ENCODE results near the gene KLRC4.
"Not testable (repeated sequence)": the region's sequence is repeated elsewhere in the genome, so short reads cannot be mapped to it uniquely, and the experiment has no call there.

- not testable (repeated sequence) for TF ChIP-seq POLR2A (IDR thresholded peaks at IDR 0.05; ENCODE audit: low read depth, low read length); CTCF (IDR thresholded peaks at IDR 0.05; ENCODE audit: extremely low read depth in 1 of 2, insufficient read depth in 1 of 2, low read depth in 1 of 2, low read length in 2 of 2); POLR2AphosphoS5 (IDR thresholded peaks at IDR 0.05; ENCODE audit: insufficient read depth, low read depth, low read length); EZH2 (IDR thresholded peaks at IDR 0.05; ENCODE audit: borderline replicate concordance, low read depth, low read length, severe bottlenecking); MAX (IDR thresholded peaks at IDR 0.05; ENCODE audit: insufficient read depth, insufficient read length); FOS (IDR thresholded peaks at IDR 0.05; ENCODE audit: borderline replicate concordance, insufficient read depth, low read length); GATA2 (IDR thresholded peaks at IDR 0.05; ENCODE audit: insufficient read depth, insufficient read length, low read depth, low read length); JUN (IDR thresholded peaks at IDR 0.05; ENCODE audit: borderline replicate concordance, insufficient read depth, insufficient read length, low read depth)
These were observed 36.5 kb upstream of the KLRC4 start for GRCh38 chr12:10446052-10446451.

Measured in endothelial cell of umbilical vein (primary cell).